GM18867 (cell line): ENCODE results near the gene TMED4.
"Not testable (repeated sequence)": the region's sequence is repeated elsewhere in the genome, so short reads cannot be mapped to it uniquely, and the experiment has no call there.

ENCODE experiments used
- ATAC-seq: cut with Tn5 transposase; IDR thresholded peaks from one replicate; pipeline ENCODE4 v1.9.1; 2021; ENCODE audit warnings: mild to moderate bottlenecking, moderate library complexity; ENCODE audit not compliant: unreplicated experiment

The TMED4 gene

DNA sequence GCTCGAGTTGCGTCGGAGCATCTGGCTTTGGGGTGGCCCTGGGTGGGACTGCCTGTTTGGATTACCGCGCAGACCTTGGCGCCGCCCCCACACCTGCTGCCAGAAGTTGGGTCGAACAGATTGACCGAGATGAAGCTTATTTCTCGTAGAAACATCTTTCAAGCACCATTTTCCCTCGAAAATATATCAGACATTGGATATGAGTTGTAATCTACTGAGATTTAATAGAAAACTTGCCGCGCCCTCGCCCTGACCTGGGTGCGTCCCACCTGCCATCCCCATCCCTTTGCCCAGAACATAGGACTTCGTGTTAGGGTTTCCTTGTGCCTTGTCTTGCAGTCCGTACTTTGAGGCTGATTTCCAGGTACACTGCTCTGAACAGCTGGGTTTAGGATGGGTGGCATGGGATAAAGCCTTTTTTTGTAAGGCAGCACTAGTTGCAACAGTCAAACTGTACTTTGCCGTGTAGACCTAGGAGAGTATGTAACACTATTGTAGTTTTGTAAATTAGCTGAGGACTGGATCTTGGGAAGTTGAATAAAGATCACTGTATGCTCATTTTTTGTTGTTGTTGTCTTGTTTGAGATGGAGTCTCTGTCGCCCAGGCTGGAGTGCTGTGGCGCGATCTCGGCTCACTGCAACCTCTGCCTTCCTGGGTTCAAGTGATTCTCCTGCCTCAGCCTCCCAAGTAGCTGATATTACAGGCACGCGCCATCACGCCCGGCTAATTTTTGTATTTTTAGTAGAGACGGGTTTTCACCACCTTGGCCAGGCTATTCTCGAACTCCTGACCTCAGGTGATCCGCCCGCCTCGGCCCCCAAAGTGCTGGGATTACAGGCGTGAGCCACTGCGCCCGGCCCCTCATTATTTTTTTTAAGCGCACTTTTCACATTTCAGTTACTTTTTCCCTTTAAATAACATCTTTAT lies 25.4 kb upstream of the TMED4 start:
- no peak for ATAC-seq

DNA sequence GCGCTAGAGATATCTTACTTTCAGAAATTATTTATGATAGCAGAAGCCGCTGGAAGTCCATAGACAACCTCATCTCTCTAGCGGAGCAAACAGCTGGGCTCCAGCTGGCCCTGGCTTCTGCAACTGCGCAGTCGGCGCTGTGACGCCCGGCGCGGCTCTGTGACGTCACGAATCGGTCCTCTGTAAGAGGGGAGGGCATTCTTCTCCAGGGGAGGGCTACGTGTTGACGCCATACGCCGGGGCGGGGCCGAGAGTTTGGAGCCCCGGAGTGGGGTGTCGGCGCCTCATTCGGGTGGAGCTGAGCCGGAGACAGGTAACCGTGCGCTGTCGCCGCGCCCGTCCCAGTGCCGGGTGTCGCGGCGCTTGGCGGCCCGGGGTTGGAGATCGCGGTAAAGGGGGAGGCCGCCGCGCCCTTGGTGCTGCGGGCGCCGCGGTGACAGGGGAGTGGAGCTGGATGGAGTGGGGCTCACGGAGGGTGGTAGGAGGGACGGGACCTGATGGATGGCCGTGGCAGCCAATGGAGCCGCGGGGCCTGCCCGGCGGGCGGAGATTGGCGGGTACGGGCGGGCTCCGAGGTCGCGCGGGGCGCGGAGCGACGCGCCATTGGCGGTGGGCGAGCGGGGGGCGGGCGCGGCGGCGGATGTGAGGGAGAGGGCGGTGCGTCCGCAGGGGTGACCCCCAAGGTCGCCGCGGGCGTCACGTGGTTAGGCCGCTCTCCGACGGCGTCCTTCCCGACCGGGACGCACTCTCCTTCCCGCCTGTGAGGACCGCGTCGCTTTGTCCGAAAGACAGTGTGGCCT lies 24.5 kb upstream of the TMED4 start, which contains the start of gene OGDH:
Gene OGDH (plus strand): TSS at position 287 of the 800 bp plus-strand sequence. CDS start 17,717 bp downstream, outside the sequence.
- ATAC-seq, result peak; percentile 93

DNA sequence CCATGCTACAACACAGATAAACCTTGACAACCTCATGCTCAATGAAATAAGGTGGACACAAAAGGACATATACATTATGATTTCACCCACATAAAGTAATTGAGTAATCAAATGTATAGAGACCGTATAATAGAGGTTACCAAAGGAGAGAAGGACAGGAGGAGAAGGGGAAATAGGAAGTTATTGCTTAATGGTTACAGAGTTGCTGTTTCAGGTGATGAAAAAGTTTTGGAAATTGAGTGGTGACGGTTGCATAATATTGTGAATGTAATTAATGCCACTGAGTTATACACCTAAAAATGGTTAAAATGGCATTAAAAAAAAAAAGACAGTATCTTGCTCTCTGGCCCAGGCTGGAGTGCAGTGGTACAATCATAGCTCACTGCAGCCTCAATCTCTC lies 22.9 kb upstream of the TMED4 start:
- no peak for ATAC-seq

DNA sequence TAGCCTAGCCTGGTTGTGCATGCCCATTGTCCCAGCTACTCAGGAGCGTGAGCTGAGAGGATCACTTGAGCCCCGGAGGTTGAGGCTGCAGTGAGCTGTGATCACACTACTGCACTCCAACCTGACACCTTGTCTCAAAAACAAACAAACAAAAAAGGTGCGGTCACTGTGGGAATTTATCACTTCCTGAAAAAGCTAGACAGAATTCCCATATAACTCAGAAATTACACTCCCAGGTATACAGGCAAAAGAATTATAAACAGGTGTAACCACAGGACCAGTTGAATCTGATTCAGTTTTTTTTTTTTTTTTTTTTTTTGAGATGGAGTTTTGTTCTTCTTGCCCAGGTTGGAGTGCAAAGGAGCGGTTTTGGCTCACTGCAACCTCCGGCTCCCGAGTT lies 21.2 kb upstream of the TMED4 start:
- no peak for ATAC-seq

- no peak for ATAC-seq
Observed at GRCh38 chr7:44602576-44602910, 20.5 kb upstream of the TMED4 start.

DNA sequence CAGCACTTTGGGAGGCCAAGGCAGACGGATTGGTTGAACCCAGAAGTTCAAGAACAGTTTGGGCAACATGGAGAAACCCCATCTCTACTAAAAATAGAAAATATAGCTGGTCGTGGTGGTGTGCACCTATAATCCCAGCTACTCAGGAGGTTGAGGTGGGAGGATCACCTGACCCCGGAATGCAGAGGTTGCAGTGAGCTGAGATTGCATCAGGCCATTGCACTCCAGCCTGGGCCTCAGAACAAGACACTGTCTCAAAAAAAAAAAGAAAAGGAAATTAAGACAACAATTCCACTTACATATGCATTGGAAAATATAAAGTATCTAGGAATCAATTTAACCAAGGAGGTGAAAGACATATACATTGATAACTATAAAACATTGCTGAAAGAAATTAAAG lies 17.2 kb upstream of the TMED4 start:
- ATAC-seq, result no peak

DNA sequence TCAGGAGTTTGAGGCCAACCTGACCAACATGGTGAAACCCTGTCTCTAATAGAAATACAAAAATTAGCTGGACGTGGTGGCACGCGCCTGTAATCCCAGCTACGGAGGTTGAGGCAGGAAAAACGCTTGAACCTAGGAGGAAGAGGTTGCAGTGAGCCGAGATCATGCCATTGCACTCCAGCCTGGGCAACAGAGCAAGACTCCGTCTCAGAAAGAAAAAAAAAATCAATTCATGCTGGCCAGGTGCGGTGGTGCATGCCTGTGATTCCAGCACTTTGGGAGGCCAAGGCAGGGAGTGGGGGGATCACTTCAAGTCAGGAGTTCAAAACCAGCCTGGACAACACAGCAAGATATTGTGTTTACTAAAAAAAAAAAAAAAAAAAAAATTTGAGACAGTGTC lies 15.2 kb upstream of the TMED4 start:
- ATAC-seq, result not testable (repeated sequence)

GRCh38 chr7:44595934-44596635 lies 14.1 kb upstream of the TMED4 start:
- no peak for ATAC-seq

- no peak for ATAC-seq
Observed at GRCh38 chr7:44590910-44591309, 8.9 kb upstream of the TMED4 start.

- ATAC-seq, result no peak
Observed at GRCh38 chr7:44587843-44588711, 6.0 kb upstream of the TMED4 start.

GRCh38 chr7:44583146-44583865 lies 1.3 kb upstream of the TMED4 start:
- ATAC-seq, result no peak

DNA sequence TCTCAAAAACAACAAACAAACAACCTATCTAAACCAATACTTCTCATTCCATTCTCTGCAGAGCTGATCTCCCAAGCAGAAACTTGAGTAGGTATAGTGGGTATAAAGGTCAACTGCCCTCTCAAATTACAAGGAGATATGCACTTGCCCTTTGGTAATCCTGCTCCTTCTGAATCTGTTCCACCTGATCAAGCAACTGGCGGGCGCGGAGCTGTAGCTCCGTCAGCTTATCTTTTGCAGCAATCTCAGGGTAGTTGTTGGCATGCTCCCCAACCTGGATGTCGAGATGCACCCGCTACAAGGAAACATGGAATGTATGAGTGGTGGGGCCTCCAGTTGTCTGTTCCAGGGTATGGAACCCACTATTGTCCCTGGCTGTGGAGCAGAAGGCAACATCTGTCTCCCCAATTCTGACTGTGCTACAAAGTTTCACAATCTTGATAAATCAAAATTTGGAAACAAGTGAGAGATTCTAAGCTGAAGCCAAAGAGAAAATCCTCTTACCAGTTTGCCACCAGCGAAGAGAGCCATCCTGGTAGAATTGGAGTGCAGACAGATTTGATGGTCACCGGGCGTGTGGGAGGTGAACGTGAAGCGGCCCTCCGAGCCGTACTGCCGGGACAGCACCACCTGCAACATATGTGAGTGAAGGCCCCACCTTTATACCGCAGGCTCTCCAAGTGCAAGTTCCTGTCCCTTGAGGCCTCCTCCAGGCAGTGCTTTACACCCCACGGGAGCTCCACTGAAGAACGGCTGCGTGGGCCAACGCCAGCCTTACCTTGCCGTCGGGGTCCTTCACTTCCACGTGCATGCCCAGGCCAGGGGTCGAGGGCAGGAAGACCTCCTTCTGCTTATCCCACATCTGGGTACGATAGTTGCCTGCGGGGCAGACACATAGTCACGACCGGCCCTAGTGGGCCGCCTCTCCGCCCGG lies 819 bp downstream of the TMED4 start:
- ATAC-seq, result peak; percentile 37

GRCh38 chr7:44576228-44576627 lies 5.8 kb downstream of the TMED4 start:
- ATAC-seq, result no peak

GRCh38 chr7:44575054-44575453 lies 7.0 kb downstream of the TMED4 start:
- ATAC-seq, result no peak

DNA sequence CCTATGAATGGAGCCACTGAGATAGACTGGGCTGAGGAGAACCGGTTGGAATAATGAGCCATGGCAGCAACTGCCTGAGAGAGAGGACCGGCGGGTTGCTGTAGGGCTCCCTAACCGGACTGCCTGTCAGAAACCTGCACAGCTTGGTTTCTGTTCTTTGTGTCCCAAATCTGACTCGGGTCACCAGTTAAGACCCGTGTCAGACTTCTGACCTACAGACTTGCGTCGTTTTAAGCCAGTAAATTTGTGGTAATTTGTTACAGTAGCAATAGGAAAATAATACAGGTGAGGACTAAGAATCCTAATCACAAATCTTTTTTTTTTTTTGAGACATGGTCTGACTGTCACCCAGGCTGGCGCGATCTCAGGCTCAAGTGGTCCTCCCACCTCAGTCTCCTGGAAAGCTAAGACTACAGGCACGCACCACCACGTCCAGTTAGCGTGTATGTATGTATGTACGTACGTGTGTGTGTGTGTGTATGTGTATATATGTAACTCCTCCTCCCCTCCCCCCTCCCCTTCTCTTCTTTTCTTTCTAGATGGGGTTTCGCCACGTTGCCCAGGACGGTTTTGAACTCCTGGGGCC lies 7.7 kb downstream of the TMED4 start:
- no peak for ATAC-seq

GRCh38 chr7:44573464-44574286 lies 8.4 kb downstream of the TMED4 start, which contains the start of gene DDX56:
TSS of gene DDX56 (minus strand) at chr7:44573908. CDS start at chr7:44573895, 13 bp downstream.
- ATAC-seq, result peak; percentile 97

DNA sequence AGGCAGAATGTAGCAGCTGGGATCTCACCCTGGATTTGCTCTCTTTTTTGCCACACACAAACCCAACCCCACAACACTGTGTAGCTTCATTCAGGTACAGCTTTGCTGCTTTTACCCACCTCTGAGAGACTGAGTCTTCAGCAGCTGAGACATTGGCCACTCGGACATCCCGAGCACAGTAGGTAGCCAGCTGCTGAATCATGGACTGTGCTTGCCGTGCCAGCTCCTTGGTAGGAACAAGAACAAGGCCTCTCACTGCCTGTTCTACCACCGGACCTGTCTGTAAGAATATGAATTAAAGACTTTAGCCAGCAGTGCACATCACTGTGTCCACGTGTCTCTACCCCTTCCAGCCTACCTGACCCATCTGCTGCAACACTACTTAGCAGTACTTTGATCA lies 9.3 kb downstream of the TMED4 start:
- no peak for ATAC-seq
